ENCODE data around the gene TRERF1.

DNA sequence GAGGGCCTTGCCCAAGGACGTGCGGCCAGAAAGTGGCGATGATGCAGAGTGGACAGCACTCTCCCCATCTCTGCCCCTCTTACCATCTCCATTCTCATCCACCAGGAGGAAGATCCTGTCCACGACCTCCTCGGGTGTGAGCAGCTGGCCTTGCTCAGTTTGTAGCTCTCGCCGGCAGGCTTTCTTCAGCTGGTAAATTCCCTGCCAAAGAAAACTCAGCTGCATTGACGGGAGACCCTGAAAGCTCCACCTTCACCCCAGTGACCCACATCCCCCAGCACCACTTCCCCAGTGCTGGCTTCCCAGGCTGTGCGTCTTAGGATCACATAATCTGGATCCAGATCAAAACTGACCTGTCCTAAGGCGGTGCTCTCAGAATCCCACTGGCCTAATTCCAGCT, 266.1 kb downstream of the TRERF1 start:
- TF ChIP-seq GATA2 (IDR thresholded peaks at IDR 0.05; ENCODE audit: low read depth, low read length) (no peak), GATA3 (IDR thresholded peaks at IDR 0.05; ENCODE audit: low read depth, low read length) (no peak)
